Midbrain (tissue), 1 donor: ENCODE measurements around the gene WDR33.
"Not testable (repeated sequence)": the region's sequence is repeated elsewhere in the genome, so short reads cannot be mapped to it uniquely, and the experiment has no call there.

ENCODE experiments used
- DNase-seq: peaks from one replicate; lab custom pipeline; 2025; lab: John Stamatoyannopoulos, UW

The WDR33 gene

GRCh38 chr2:127810156-127810618 lies 784 bp downstream of the WDR33 start:
- DNase-seq, result no peak

GRCh38 chr2:127807678-127808353 lies 3.2 kb downstream of the WDR33 start:
- DNase-seq, result no peak

DNA sequence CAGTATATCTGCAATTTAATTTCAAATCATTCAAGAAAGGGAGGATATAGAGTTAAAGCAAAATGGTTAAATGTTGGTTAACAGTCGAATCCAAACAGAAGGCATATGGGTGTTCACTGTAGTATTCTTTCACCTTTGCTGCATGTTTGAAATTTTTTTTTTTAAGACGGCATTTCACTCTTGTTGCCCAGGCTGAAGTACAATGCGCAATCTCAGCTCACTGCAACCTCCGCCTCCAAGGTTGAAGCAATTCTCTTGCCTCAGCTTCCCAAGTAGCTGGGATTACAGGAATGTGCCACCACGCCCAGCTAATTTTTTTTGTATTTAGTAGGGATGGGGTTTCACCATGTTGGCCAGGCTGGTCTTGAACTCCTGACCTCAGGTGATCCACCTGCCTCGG lies 4.1 kb downstream of the WDR33 start:
- not testable (repeated sequence) for DNase-seq

DNA sequence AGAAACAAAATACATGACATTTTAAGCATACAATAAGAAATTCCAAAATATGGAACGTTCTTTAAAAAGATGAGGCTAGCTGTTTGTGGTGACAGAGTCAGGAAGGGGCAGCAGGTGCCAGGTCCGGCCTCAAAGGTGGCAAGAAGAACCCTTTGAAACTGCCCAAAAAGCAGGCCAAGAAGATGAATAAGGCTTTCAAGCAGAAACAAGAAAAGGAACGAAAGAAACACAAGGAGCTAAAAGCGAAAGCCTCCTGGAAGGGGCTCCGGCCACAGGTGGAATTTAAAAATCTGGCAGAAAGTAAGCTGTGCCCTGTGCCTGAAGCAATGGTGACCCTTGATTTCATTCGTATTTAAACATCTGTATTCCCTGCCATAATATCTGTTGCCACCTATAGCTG lies 5.5 kb downstream of the WDR33 start:
- DNase-seq, result no peak

DNA sequence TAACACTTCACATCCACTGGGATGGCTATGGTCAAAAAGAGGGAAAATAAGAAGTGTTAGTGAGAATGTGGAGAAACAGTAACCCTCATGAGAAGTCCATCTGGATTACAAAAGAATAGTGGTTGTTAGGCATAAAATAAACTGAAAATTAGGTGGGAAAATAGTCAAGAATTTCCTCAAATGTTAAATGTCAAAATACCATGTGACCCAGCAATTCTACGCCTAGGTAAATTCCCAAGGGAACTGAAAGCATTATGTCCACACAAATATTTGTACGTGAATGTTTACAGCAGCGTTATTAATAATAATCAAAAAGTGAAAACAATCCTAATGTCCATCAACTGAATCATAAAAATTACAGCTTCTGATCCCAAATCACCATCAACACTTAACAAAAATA lies 11.0 kb downstream of the WDR33 start:
- DNase-seq, result no peak

- no peak for DNase-seq
Measured at GRCh38 chr2:127796389-127796788, 14.6 kb downstream of the WDR33 start.

DNA sequence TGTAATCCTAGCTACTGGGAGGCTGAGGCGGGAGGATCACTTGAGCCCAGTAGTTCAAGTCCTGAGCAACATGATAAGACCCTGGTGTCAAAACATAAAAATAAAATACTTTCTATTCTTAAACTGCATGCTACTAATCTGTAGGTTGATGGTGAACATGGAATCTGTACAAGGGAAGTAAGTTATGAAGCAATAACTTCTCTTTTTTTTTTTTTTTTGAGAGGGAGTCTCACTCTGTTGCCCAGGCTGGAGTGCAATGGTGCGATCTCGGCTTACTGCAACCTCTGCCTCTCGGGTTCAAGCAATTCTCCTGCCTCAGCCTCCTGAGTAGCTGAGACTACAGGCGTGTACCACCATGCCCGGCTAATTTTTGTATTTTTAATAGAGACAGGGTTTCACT lies 16.1 kb downstream of the WDR33 start:
- DNase-seq, result not testable (repeated sequence)

- no peak for DNase-seq
Measured at GRCh38 chr2:127792805-127793204, 18.2 kb downstream of the WDR33 start.

- DNase-seq, result no peak
Measured at GRCh38 chr2:127790694-127791529, 20.1 kb downstream of the WDR33 start.

GRCh38 chr2:127786048-127786809 lies 24.7 kb downstream of the WDR33 start:
- no peak for DNase-seq

GRCh38 chr2:127784965-127785518 lies 25.9 kb downstream of the WDR33 start:
- no peak for DNase-seq

GRCh38 chr2:127783101-127783500 lies 27.9 kb downstream of the WDR33 start:
- no peak for DNase-seq

DNA sequence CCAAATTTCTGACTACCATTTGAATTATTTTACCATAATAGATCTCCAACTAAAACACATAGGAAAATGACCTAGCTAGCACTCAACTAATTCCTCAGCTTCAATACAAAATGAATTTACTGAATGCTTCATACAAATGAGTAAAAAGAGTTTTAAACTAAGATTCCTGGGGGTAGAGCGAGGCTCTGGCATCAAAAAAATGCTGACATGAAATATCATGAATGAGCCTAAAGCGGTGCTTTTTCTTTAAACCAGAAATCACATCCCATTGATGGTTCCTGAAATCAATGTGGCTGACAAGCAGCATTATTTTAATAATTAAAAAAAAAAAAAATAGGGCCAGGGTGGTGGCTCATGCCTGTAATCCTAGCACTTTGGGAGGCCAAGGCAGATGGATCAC lies 32.1 kb downstream of the WDR33 start:
- DNase-seq, result no peak

DNA sequence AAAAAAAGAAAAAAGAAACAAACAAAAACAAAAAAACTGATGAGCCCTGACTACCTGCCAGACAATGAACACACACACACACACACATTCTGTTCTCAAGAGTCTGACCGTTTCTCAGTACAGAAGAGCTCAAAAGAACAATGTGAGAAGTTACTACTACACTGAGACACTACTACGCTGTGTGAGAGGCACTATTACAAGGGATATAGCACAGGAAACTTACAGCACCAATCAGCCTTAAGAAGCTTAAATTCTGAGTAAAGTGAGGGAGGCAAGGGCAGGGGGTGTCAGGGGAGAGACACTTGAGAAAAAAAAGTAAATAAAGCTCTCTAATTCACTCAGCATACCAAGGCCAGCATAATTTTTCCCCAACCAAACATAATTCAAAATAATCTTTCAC lies 32.5 kb downstream of the WDR33 start:
- no peak for DNase-seq

GRCh38 chr2:127776122-127776780 lies 34.7 kb downstream of the WDR33 start:
- DNase-seq, result no peak

- DNase-seq, result no peak
Measured at GRCh38 chr2:127771756-127772155, 39.2 kb downstream of the WDR33 start.

DNA sequence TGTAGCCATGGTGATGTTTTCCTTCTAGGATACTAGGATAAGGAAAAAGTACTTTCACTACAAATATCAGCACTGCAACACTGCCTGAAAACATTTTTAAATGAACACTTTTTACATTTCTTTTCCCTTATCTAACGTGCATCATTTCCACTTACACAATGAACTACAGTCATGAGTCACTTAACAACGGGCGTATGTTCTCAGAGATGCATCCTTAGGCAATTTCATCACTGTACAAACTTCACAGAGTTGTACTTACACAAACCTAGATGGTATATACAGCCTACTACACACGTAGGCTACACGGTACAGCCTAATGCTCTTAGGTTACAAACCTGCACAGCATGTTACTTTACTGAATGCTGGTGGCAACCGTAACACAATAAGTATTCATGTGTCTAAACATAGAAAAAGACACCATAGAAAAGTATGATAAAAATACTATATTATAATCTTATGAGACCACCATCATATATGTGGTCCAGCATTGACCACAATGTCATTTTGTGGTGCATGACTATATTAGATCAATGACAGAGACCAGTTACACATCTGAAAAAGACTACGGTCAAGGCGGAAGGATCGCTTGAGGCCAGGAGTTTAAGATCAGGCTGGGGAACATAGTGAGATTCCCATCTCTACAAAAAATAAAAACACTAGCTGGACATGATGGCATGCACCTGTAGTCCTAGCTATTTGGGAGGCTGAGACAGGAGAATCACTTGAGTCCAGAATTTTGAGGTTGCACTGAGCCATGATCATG lies 39.8 kb downstream of the WDR33 start:
- no peak for DNase-seq

GRCh38 chr2:127770534-127770933 lies 40.4 kb downstream of the WDR33 start:
- not testable (repeated sequence) for DNase-seq

- DNase-seq, result no peak
Measured at GRCh38 chr2:127769587-127769986, 41.4 kb downstream of the WDR33 start.

DNA sequence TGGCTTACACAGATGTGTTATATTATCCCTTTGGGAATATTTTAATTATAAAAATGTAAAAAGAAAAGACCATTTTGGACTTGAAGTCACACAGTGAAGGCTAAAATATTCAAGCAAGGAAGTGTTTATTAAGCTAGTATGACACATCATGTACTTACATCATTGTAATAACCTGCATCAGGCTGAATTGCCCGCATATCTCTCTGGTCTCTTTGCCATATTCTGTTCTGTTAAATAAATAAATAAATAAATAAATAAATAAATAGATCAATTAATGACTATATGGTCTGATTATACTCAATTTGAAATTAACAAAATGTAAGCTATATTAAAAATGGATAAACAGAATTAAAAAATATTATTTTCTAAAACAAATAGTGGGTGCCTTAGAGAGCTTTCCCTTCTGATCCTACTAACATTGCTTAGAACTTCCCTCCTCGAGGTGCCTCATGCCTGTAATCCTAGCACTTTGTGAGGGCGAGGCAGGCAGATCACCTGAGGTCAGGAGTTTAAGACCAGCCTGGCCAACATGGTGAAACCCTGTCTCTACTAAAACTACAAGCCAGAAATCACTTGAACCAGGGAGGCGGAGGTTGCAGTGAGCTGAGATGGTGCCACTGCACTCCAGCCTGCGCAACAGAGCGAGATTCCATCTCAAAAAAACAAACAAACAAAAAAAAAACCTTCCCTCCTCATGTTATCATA lies 42.0 kb downstream of the WDR33 start:
- no peak for DNase-seq
